HL-60 (cell line): Measurements from ENCODE around the gene SNX27.

Experiments used
- DNase-seq, 2 experiments: peaks; one replicate each; pipeline ENCODE4 v3.0.0-alpha.2; 2010 to 2020; ENCODE audit warnings: low read depth in 1 of 2, low spot score in 1 of 2
- H3K27ac ChIP-seq: fragments of 250-450 bp; sonication (Bioruptor Pico); replicated peaks from 2 replicates; pipeline ENCODE4 v1.5.1; 2020; ENCODE audit warnings: mild to moderate bottlenecking, moderate library complexity
- H3K27me3 ChIP-seq: fragments of 250-450 bp; sonication (Bioruptor Pico); 2 replicates; pipeline ENCODE4 v1.5.1; 2021; ENCODE audit warnings: mild to moderate bottlenecking, moderate library complexity; ENCODE audit not compliant: insufficient read depth, poor library complexity, severe bottlenecking
- H3K4me3 ChIP-seq: replicated peaks from 2 replicates; pipeline ENCODE4 v1.5.1; 2011; ENCODE audit warnings: mild to moderate bottlenecking, control low read depth, low read length; ENCODE audit not compliant: insufficient read depth
- GABPA ChIP-seq: IDR thresholded peaks from 2 replicates; pipeline ENCODE4 v1.6.1; 2012; ENCODE audit warnings: low read depth
- POLR2AphosphoS5 ChIP-seq: IDR thresholded peaks from 2 replicates; pipeline ENCODE4 v1.6.1; 2012; ENCODE audit warnings: low read depth
- SPI1 ChIP-seq: IDR thresholded peaks from 2 replicates; pipeline ENCODE4 v1.6.1; 2012; ENCODE audit warnings: low read depth, mild to moderate bottlenecking, borderline replicate concordance
- TF ChIP-seq, protein P1 (sequence below): IDR thresholded peaks from 2 replicates; pipeline ENCODE4 v1.6.1; 2012; ENCODE audit warnings: low read depth; ENCODE audit not compliant: insufficient replicate concordance
- TF ChIP-seq, protein P2 (sequence below): IDR thresholded peaks from one replicate; pipeline ENCODE4 v1.5.1; 2011; ENCODE audit warnings: low read length, control low read depth, inconsistent platforms; ENCODE audit not compliant: insufficient read depth

SNX27 gene

DNA sequence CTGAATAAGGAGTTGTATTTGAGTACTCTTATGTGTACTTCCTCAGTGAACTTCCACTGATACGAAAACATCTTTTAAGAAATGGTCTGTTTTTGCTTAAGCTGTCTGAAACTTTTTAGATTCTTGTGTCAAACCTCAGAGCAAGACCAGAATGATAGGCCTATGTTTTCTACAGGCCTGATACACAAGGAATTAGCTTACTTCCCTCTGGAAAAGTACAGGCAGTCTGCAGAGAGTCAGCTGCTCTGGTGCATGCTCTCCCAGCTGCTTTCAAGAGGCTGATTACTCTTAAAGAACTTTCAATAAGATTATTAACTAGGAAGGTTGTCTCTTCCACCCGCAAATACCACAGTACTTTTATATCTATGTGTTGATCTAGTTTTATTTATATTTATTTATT is 9.5 kb downstream of the SNX27 start:
- H3K27ac ChIP-seq: no peak overlapping the region
- no peak for DNase-seq
- H3K27me3 ChIP-seq: no peaks in the 10 kb centered on the region
- TF ChIP-seq, protein P1, sequence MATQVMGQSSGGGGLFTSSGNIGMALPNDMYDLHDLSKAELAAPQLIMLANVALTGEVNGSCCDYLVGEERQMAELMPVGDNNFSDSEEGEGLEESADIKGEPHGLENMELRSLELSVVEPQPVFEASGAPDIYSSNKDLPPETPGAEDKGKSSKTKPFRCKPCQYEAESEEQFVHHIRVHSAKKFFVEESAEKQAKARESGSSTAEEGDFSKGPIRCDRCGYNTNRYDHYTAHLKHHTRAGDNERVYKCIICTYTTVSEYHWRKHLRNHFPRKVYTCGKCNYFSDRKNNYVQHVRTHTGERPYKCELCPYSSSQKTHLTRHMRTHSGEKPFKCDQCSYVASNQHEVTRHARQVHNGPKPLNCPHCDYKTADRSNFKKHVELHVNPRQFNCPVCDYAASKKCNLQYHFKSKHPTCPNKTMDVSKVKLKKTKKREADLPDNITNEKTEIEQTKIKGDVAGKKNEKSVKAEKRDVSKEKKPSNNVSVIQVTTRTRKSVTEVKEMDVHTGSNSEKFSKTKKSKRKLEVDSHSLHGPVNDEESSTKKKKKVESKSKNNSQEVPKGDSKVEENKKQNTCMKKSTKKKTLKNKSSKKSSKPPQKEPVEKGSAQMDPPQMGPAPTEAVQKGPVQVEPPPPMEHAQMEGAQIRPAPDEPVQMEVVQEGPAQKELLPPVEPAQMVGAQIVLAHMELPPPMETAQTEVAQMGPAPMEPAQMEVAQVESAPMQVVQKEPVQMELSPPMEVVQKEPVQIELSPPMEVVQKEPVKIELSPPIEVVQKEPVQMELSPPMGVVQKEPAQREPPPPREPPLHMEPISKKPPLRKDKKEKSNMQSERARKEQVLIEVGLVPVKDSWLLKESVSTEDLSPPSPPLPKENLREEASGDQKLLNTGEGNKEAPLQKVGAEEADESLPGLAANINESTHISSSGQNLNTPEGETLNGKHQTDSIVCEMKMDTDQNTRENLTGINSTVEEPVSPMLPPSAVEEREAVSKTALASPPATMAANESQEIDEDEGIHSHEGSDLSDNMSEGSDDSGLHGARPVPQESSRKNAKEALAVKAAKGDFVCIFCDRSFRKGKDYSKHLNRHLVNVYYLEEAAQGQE: no peak
- TF ChIP-seq SPI1 (no peak), GABPA (no peak), POLR2AphosphoS5 (no peak)
- TF ChIP-seq, protein P2, sequence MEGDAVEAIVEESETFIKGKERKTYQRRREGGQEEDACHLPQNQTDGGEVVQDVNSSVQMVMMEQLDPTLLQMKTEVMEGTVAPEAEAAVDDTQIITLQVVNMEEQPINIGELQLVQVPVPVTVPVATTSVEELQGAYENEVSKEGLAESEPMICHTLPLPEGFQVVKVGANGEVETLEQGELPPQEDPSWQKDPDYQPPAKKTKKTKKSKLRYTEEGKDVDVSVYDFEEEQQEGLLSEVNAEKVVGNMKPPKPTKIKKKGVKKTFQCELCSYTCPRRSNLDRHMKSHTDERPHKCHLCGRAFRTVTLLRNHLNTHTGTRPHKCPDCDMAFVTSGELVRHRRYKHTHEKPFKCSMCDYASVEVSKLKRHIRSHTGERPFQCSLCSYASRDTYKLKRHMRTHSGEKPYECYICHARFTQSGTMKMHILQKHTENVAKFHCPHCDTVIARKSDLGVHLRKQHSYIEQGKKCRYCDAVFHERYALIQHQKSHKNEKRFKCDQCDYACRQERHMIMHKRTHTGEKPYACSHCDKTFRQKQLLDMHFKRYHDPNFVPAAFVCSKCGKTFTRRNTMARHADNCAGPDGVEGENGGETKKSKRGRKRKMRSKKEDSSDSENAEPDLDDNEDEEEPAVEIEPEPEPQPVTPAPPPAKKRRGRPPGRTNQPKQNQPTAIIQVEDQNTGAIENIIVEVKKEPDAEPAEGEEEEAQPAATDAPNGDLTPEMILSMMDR: no peak
- no peak overlapping the region for H3K4me3 ChIP-seq

DNA sequence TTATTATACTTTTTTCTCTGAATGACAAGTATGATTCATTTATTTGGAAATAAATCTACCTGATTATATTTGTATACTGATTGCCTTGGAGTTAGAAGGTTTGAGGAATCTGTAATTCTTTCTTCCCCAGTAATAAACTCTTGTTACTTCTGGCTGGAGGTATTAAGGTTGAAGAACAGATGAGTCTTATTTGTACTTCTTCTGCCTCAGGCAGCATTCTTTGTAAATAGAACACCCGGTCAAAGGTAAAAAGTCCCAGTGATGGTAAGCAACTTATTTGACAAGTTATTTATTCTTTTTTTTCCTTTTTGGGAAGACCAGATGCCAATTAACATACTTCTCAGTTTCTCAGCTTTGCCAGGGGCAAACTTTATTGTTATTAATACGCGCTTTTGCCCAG is 12.9 kb downstream of the SNX27 start:
- DNase-seq: no peak
- H3K27ac ChIP-seq: no peak overlapping the region
- H3K4me3 ChIP-seq: no peak overlapping the region
- no peaks in the 10 kb centered on the region for H3K27me3 ChIP-seq
- TF ChIP-seq, protein P2: no peak
- TF ChIP-seq, protein P1: no peak
- TF ChIP-seq SPI1 (no peak), POLR2AphosphoS5 (no peak), GABPA (no peak)

DNA sequence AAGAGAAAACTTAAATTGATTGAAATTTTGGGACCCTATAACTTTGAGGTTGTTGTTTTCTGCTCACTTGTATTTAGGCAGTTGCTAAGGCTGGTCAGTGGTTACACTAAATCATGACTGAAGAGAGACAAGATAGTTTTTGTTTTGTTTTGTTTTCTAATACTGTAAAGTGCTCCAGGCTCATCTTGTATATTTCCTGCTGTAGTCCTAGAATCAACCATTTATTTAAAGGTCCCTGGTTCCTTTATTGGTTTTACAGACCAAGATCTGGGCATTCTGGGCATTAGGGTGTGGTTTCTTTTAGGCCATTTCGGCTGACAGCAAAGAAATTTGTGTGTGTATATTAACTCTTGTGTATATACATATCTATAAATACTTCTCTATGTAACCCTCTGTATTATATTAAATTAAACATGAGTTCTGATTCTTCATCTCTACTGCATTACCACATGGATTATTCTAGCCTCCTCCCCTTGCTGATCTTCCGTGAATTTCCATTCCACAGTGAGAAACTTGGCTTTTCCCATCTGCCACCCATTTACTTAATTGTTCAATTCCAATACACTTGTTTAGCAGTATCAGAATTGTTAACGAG is 15.0 kb downstream of the SNX27 start:
- no peak overlapping the region for H3K27ac ChIP-seq
- no peaks in the 10 kb centered on the region for H3K27me3 ChIP-seq
- no peak for TF ChIP-seq SPI1
- TF ChIP-seq POLR2AphosphoS5: no peak
- no peak for TF ChIP-seq GABPA
- TF ChIP-seq, protein P1: no peak
- TF ChIP-seq, protein P2: no peak
- H3K4me3 ChIP-seq: no peak overlapping the region
- no peak for DNase-seq
